GM18861 (cell line): ENCODE results near the gene PTPRU.

ENCODE experiments used
- ATAC-seq: cut with Tn5 transposase; IDR thresholded peaks from one replicate; pipeline ENCODE4 v1.9.1; 2021; ENCODE audit not compliant: unreplicated experiment

The PTPRU gene

DNA sequence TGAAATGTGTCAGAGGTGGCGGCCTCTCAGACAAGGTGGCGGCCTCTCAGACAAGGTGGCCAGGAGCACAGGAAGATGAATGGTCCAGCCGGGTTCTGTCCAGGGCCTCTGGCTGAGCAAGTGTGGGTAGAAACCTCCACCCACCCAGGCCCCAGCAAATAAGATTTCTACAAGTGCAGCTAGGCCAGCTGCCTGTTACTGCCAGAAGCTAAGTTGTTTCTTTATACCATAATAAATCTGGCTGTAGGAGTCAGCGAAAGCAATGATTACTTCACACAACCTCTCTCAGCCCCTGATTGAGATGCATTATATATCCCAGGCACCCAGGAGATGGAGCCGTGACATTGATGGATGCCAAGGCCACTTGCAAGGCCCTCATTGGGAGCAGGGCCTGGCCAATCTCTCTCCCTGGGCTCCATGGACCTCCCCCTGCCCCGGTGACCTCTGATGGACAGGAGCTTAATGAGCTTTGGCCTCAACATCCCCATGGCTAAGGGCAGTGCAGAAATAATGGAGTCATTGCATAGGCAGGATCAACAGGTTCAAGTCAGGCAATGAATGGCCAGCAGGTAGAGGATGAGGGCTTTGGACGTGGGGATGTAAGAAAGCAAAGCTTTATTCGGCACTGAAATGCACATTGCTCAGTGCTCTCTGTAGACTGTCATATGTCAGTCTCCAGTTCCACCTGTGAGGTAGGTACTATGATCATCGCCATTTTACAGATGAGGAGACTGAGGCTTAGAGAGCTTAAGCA is 92.9 kb downstream of the PTPRU start:
- no peak for ATAC-seq

DNA sequence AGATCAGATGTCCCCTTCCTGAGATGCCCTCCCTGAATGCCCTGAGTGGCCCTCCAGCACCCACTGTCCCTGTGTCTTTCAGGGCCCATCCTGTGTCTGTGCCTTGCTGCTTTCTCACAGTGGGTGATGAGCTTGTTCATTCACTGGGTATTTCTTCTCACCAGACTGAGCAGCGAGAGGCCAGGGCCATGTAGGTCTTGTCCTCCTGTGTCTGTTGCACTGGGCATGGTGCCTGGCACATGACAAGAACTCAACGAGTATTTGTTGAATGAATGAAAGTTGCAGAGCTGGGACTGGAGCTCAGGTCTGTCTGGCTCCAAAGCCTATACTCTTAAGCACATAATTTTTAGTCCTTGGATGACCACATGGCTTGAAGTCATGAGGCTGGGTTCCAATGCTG is 93.8 kb downstream of the PTPRU start:
- no peak for ATAC-seq

DNA sequence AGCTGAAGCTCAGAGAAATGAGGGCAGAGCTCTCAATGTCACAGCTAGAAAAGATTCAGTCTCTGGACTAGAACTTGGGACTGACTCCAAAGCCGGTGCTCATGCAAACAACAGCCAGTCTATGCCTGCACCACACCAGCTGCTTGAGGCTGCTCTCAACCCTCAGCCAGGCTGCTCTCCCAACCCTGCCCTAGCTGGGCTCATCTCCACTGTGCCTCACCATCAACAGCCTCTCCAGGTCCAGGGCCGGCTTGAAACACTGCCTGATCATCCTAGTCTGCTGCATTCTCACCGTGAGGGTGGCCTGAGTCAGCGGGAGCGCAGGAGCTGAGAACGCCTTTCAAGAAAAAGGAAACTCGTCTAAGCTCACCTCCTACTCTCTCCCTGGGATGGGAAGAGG is 94.5 kb downstream of the PTPRU start:
- ATAC-seq: no peak

DNA sequence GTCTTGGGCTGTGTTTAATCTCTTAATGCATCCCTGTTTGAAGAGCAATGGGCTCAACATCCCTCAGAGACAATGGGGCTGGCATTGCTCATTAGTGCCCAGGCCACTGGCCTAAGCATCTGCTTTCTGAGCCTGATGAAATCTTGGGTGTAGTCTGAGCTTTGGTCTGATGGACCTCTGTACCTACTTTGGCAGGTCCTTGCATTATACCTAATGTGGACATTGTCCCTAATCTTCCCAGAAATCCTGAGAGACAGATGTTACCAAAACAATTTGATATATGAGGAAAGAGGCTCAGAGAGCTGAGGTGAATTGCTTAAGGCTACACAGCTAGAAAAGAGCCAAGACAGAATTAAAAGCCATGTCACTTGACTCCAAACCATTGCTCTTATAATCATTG is 95.0 kb downstream of the PTPRU start:
- no peak for ATAC-seq

DNA sequence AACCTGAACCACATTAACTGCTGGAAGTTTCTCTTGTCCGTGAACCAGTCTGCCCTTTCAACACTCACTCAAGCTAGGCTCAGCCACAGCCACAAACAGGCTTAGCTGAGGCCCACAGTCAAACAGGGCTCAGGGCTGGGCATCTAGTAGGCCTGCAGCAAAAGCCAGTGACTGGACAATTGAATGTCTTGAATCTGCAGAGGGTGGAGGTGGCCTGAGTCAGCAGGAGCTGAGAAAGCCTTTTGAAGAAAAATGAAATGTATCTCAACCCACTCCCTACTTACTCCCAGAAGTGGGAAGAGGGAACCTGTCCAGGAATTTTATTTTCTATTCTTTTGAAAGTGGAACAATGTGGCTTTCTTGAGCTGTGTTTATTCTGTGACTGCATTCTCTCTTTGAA is 95.4 kb downstream of the PTPRU start:
- no peak for ATAC-seq

DNA sequence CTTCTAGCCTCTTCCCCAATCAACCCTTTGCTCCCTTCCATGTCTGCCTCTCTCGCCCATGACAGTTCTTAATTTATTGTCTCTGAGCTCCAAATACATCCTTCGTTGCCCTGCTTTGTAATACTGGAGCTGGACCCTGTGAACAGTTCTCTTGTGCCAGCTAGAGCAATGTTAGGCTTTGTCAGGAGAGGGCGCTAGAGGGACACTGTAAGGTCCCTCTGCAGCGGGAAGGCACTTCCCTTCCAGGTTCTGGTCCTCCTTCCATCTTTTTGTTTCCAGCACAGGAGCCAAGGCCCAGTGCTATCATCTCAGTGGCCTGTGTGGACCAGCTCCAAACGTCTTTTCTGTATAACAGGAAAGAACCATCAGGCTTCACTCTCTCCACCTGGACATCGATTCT is 95.9 kb downstream of the PTPRU start:
- ATAC-seq: no peak

DNA sequence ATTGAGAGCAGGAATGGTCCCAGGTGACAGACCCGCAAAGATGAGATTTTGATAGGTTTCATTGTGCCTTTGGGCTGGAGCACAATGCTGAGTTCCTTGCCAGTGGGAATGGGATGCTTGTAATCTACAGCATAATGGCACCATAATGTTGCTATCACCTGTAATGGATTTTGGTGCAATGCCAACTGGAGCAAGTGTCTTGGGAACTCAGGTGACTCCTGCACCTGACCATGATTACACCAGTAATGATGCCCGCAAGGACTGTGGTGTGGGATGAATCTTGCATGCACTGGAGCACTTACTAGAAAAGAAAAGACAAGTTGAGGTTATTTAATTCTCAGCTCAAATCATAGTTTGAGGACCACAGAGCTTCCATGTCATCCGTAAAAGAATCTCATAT is 96.7 kb downstream of the PTPRU start:
- no peak for ATAC-seq

DNA sequence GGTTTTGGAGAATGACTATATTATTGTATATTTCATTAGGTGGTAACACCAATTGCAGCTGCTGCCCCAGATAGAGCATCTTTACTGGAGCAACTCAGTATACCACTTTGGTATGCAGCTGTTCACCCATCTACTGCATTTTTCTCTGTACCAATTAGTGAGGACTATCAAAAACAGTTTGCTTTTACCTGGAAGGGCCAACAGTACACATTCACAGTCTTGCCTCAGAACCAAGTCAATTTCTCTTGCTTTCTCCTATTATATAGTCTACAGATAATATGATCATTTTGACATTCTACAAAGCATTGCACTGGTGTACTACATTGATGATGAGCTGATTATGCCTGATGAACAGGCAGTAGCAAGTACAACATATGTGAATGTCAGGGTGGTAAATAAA is 99.3 kb downstream of the PTPRU start:
- no peak for ATAC-seq

DNA sequence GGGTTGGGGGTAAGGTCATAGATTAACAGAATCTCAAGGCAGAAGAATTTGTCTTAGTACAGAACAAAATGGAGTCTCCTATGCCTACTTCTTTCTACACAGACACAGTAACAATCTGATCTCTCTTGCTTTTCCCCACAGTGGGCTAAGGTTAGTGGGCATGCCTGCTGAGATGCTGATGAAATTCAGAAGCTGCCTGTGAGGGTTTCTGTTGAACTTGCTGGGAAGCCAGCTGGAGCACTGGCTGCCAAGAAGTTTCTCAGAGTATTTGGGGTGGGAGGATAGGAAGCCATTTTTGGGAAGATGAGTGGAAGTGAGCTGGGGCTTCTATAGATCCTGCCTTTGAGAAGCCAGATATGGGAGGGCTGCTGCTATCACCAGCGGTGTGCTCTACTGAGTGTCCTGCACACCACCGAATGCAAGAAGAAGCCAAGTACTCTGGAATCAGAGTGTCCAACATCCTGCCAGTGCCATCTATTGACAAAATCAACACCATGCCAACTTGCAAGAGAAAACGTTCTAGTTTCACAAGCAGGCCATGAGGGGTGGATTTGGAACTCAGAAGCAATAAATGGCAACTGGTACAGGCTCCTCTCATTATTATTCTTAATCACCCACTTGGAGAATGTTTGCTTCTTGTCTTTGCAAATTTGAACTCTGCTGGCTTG is 102.7 kb downstream of the PTPRU start:
- no peak for ATAC-seq

DNA sequence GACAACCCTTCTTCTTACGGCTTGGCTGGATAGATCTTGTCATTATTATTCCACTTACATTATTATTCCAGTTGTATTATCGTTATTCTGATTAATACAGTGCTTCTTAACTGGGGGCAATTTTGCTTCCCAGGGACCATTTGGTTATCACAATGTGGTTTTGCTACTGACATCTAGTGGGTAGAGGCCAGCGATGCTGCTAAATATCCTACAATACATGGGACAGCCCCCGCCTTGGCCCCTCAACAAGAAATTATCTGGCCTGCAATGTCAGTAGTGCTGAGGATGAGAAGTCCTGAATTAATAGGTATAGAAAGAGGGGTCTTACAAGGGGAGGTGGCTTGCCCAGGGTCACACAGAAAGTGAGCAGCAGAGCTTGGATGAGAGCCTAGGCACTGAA is 105.6 kb downstream of the PTPRU start:
- no peak for ATAC-seq

DNA sequence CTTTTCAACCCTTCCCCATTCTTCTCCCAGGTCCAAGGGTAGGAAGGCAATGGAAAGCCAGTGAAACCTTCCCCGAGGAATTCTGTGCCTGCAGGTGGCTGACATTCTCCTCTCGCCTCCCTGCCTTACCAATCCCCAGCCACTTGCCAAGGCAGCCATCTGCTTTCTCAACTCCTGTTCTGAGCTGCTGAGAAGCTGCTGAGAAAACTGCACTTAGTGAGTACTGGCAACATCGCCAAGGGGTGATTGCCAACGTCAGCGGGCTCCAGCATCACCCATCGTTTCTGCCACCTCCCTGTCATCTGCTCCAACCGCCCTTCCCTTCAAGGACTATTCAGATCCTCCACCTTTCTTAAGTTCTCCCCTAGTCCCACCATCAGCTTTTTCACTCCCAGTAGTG is 106.0 kb downstream of the PTPRU start:
- no peak for ATAC-seq

DNA sequence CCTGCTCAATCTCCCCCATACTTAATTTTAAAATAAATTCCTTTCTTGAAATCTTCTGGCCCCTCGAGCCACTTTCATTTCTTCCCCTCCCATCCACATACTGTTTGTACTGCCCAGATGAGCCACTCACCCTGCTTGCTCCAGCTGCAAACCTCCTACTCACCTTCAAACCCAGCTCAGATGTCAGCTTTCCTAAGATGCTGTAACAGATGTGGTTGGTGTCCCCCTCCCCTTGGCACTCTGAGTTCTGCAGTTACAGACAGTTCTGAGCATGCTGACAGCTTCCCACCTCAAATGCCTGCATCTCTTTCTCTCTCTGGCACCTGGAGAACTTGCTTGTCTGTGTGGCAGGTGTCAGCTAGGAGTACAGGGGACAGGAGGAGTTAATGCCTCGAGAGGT is 106.7 kb downstream of the PTPRU start:
- no peak for ATAC-seq

DNA sequence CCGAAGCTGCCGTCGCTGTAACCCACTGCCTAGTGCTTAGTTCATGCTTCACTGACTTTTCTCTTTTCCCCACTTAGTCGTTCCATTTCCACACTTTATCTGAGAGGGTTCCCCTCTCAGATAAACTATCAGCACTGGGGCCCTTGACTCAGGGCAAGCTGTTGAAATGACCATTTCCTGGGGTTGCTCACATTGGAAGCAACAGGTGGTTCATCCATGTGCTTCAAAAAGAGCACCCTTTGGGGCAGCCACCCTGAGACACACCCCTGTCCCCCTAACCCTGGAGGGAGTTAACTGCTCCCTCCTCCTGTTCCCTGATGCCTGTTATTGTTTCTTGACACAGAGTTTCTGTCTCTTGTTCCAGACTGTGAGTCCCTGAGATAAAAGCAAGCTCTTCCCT is 107.2 kb downstream of the PTPRU start:
- no peak for ATAC-seq

DNA sequence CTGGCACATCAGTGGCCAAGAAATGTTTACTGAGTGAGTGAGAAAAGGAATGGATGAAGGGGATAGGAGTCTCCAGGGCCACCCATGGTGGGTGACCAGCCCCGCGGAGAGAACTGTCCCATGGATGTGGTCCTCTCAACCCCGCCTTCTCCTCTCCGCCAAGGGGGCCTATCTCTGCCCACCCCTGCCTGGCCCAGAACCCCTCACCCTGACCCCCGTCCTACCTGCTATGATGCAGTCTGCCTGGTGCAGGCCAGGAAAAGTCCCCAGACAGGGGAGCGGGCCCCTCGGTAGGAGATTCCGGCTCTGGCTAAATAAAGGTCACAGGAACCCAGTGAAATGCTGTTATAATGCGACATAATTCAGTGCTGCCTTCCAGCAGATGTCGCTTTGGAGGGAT is 107.6 kb downstream of the PTPRU start:
- no peak for ATAC-seq

DNA sequence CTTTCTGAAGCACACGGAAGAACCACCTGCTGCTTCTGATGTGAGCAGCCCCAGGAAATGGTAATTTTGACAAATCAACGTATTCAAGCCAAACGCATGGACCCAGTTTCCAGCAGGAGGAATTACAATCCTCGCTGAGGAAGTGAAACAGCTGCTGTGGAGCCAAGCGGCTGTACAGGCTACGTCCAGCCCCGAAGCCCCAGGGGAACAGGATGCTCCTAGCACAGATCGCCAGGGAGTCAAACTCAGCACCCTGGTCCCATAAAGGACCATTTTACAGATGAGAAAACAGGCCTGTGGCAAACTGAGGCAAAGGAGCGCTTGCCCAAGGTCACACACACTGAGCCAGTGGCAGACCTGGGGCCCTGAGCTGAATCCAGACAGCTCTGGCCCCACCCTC is 108.0 kb downstream of the PTPRU start:
- ATAC-seq: no peak

DNA sequence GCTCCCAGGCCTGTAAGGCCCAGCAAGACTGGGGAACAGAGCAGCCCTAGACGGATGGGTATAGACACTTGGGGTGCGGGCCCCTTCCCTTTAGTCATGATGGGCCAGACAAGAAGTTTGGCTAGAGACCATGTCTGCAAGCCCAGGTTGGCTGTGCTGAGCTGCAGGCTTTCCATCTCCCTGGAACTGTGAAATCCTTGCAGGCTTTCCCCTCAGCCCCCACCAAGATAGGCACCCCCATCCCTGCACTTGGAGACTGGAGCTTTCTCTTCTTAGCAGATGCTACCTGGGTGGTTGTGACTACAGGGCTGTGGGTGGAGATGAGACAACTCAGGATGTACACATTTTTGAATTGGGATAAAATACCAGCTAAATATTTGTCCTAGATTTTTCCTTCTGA is 110.3 kb downstream of the PTPRU start:
- ATAC-seq: no peak

DNA sequence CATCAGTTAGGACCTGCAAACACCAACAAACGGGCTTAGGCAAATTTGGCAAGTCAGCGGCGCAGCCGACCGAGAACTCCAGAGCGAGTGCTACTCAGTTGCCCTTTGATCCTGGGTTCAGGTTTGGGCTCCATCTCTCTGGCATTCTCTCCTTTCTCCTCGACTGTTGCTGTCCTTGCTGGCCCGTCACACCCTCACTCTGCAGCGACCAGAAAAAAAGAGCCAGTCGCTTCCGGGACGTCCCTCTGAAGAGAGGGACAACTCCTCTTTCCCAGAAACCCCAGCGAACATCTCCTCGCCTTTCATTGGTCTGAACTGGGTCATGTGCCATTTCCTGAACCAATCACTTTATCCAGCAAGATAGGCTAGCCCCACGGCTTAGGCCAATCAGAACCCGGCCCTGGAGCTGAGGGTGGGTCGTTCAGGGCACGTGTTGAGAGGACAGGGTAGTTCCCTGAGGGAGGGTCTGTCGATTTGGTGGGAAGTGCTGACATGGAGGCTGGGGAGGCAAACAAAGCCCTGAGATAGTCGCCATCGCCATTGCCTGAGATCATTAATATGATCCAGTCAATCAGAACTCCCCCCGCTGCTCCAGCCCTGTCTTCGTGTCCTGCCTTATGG is 113.7 kb downstream of the PTPRU start:
- ATAC-seq: no peak

DNA sequence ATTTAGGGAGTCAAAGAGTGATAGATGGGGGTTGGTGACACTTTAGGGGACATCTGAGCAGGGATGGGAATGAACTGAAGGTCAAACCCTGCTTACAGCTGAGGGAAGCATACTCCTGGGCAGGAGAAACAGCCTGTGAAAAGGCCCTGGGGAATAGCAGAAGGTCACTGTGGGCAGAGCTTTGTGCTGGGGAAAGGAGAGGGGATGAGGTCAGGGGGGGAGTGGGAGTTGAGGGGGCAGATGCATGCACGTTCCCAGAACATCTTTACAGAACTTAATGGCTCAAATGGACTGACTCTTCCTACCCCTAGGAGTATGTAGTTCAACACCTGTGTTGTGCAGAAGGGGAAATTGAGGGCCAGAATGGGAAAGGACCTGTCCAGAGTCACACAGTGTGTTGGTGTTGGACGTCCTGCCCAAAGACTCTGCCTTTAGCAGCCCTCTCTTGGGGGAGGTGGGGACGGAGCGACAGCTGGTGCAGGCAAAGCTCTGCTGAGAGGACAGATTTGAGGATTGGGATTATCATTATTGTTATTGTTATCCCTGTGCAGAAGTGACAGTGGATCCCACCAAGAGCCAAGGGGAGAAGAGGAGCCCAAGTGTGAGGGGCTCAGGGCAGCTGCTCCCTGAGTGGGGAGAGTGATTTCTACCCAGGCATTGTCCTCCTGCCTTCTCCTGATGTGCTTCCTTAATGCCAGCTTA is 116.5 kb downstream of the PTPRU start:
- ATAC-seq: no peak

DNA sequence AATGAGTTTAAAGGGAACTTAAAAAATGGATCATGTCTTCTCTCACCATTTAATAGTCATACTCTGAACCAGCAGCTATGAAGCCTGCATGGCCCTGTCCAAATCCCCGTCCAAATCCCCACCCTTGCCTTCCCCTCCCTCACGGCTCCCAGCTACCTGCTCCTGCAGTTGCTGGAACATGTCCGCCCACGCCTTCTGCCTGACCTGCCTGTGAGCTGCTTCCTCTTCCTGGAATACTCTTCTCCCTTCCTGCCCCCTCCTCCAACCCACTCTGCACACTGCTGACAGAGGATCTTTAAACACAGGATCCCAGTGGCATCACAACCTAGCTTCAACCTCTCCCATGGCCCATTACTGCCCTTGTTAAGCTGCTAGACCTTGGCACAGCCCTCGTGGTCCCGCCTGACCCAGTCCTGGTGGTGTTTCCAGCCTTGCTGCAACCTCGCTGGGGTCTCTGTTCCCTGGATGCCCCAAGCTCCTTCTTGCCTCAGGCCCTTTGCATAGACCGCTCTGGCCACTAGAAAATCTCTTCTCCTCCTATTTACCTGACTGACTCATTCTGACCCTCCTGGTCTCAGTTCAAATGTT is 118.3 kb downstream of the PTPRU start:
- ATAC-seq: no peak

DNA sequence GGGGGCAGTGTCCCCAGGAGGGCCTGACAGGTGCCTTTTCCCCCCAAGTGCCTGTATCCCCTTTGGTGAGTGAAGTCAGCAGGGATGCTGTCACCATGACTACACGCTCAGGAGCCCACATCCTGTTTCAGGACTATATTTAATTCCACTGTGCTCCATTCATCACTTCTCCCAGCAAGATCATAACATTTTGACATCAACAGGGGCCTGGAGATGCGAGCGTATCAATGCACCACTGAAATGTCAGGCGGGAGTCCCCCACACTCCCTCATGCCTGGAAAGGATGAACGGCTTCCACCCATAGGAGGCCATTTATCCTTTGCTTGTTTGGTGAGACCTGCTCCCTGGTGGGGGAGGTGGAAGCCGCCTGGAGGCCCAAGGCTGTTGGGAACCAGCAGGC is 119.1 kb downstream of the PTPRU start:
- no peak for ATAC-seq

DNA sequence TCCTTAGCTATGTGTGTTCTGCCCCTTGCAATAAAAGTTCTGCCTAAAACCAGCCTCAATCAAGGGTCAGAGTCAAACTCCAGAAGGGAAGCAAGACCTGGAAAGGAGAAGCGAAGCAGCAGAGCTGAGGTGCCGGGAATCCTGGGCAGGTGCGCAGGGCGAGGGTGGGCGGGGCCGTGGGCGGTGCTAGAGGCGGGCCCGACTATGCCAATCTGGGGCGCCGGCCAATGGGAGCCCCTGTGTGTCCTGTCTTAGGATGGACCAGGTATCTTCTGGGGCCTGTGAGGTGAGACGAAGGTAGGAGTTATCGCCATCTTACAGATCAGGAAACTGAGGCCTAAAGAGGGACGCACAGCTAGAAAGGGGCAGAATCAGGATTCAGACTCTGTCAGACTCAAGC is 120.3 kb downstream of the PTPRU start:
- no peak for ATAC-seq

DNA sequence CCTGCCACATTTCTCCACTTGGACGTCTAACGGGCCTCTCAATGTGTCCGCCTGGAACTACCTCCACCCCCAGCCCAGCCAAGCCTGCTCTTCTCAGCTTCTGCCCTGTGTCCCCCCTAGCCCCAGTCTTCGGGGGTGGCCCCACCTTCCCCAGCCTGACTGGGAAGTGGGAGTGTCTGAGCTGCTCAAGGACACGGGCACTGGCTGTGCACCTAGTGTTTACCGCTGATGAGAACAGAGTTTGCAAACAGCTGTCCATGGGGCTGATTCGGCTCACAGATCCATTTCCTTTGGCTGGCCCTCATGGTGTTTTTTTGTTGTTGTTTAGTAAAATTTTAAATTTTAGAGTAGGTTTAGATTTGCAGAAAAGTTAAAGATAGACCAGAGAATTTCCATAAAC is 121.1 kb downstream of the PTPRU start:
- ATAC-seq: no peak
